ENCODE data around the gene PTPN1. TPM values are rescaled to one million over a fixed set of nuclear protein-coding genes. Genes with fewer than 3 reads are reported as not detected.

PTPN1 gene
- total RNA-seq, 1 experiment from 2014 or later, result 30.8 TPM

GRCh38 chr20:50493881-50494253 lies 16.3 kb upstream of the PTPN1 start:
- DNase-seq, result no peak
- no peaks in the 10 kb centered on the region for H3K79me1 ChIP-seq (ENCODE audit: insufficient read depth, low read depth, low read length, poor library complexity, severe bottlenecking)
- no peaks in the 10 kb centered on the region for H3K79me2 ChIP-seq (ENCODE audit: insufficient read depth, low read length)
- no peaks in the 10 kb centered on the region for H3K9me3 ChIP-seq (ENCODE audit: control insufficient read depth, low read depth, low read length)
- Mint-ChIP-seq H3K27ac (no peak overlapping the region), H3K4me3 (no peak overlapping the region), H3K9me3 (no peaks in the 10 kb centered on the region; a peak in 2 of 5 replicates), H3K4me1 (peaks cover 7 to 8% of the 10 kb centered on the region in 2 experiments), H3K27me3 (ENCODE audit: low read depth) (peaks cover 10% of the 10 kb centered on the region), H3K36me3 (ENCODE audit: insufficient read depth in 1 of 3, low read depth in 3 of 3) (no peaks in the 10 kb centered on the region)
- H2AFZ ChIP-seq (ENCODE audit: low read length), result no peak overlapping the region
- no peak overlapping the region for H3K23ac ChIP-seq (ENCODE audit: insufficient read length, low read depth, low read length)
- H3K4me1 ChIP-seq (ENCODE audit: insufficient read depth, low read length), result no peaks in the 10 kb centered on the region
- H3K9ac ChIP-seq (ENCODE audit: extremely low read depth, insufficient read length, low read length), result no peak overlapping the region
- H2BK12ac ChIP-seq (ENCODE audit: insufficient read length, low read depth, low read length), result no peak overlapping the region
- no peaks in the 10 kb centered on the region for H3K27me3 ChIP-seq (ENCODE audit: insufficient read depth, low read length)
- H2BK20ac ChIP-seq (ENCODE audit: low read depth, low read length, poor library complexity, severe bottlenecking), result no peak overlapping the region
- TF ChIP-seq CTCF (conservative IDR thresholded peaks at IDR 0.05), result no peak
- no peak overlapping the region for H2BK15ac ChIP-seq (ENCODE audit: low read depth, low read length)
- H3K4me2 ChIP-seq (ENCODE audit: insufficient read depth, insufficient read length, low read length), result no peak overlapping the region
- H4K20me1 ChIP-seq (ENCODE audit: control insufficient read depth, insufficient read depth, insufficient read length), result no peaks in the 10 kb centered on the region
- WGBS (ENCODE audit: extremely low coverage, insufficient read length, low lambda C conversion rate), result no CpG with 5 or more reads among the region's 5 CpGs
- no peak overlapping the region for H3K18ac ChIP-seq (ENCODE audit: insufficient read length, low read depth, low read length)
- no peak overlapping the region for H3K56ac ChIP-seq (ENCODE audit: insufficient read length, low read depth, low read length)
- no peak overlapping the region for H3K14ac ChIP-seq (ENCODE audit: insufficient read depth, low read length)
- no peaks in the 10 kb centered on the region for H3K23me2 ChIP-seq (ENCODE audit: insufficient read length, low read depth, low read length, poor library complexity, severe bottlenecking)
- H3K27ac ChIP-seq (ENCODE audit: insufficient read length, low read depth, low read length), result no peak overlapping the region
- H2BK5ac ChIP-seq (ENCODE audit: insufficient read length, low read length), result no peak overlapping the region
- H3T11ph ChIP-seq (ENCODE audit: low read length), result no peak overlapping the region
- H2AK5ac ChIP-seq (ENCODE audit: insufficient read length, low read length), result no peak overlapping the region
- H3K4ac ChIP-seq (ENCODE audit: low read depth, low read length), result no peak overlapping the region
- H2BK120ac ChIP-seq (ENCODE audit: low read depth, low read length, poor library complexity, severe bottlenecking), result no peak overlapping the region
- no peak overlapping the region for H4K91ac ChIP-seq (ENCODE audit: insufficient read length, low read depth, low read length)
- H4K8ac ChIP-seq (replicated peaks; ENCODE audit: insufficient read length, low read depth, low read length), result no peak overlapping the region
- no peak overlapping the region for H4K5ac ChIP-seq (ENCODE audit: insufficient read length, low read depth, low read length)
